DOHH2 (cell line): ENCODE results near the gene HOMER3.

Experiments
- H3F3A ChIP-seq: fragments of 200-600 bp; sonication (generic), shearing (Covaris generic); 2 replicates; pipeline ENCODE4 v1.6.0; 2016; ENCODE audit warnings: antibody characterized with exemption, mild to moderate bottlenecking; ENCODE audit not compliant: control insufficient read depth, insufficient read depth
- H3K27ac ChIP-seq: fragments of 200-600 bp; sonication (generic); 2 replicates; pipeline ENCODE4 v1.5.1; 2014; ENCODE audit warnings: low read depth, mild to moderate bottlenecking, low read length, moderate library complexity
- H3K27me3 ChIP-seq: fragments of 200-600 bp; sonication (generic); 2 replicates; pipeline ENCODE4 v1.6.1; 2014; ENCODE audit warnings: mild to moderate bottlenecking, low read length, mixed read lengths; ENCODE audit not compliant: control insufficient read depth
- H3K36me3 ChIP-seq: fragments of 200-600 bp; sonication (generic); 2 replicates; pipeline ENCODE4 v1.6.1; 2014; ENCODE audit warnings: mild to moderate bottlenecking, low read length, moderate library complexity, mixed read lengths; ENCODE audit not compliant: control insufficient read depth
- H3K4me1 ChIP-seq: fragments of 200-600 bp; sonication (generic); 2 replicates; pipeline ENCODE4 v1.6.1; 2014; ENCODE audit warnings: mild to moderate bottlenecking, low read length, mixed read lengths; ENCODE audit not compliant: control insufficient read depth
- H3K4me2 ChIP-seq: fragments of 200-600 bp; sonication (generic); 2 replicates; pipeline ENCODE4 v1.6.0; 2014; ENCODE audit warnings: mild to moderate bottlenecking, low read length, moderate library complexity
- H3K4me3 ChIP-seq: fragments of 200-600 bp; sonication (generic); 2 replicates; pipeline ENCODE4 v1.5.1; 2014; ENCODE audit warnings: mild to moderate bottlenecking, low read length, mixed read lengths
- H3K79me2 ChIP-seq: fragments of 200-600 bp; sonication (generic); 2 replicates; pipeline ENCODE4 v1.6.1; 2014; ENCODE audit warnings: mild to moderate bottlenecking, low read length, mixed read lengths; ENCODE audit not compliant: control insufficient read depth
- H3K9me2 ChIP-seq: fragments of 200-600 bp; sonication (generic); replicated peaks from 2 replicates; pipeline ENCODE4 v1.6.1; 2014; ENCODE audit warnings: mild to moderate bottlenecking, low read length, mixed read lengths; ENCODE audit not compliant: control insufficient read depth
- H3K9me3 ChIP-seq: fragments of 200-600 bp; sonication (generic); 2 replicates; pipeline ENCODE4 v1.6.1; 2014; ENCODE audit warnings: antibody characterized with exemption, low read length, mixed read lengths; ENCODE audit not compliant: control insufficient read depth, insufficient read depth
- H4K20me1 ChIP-seq: fragments of 200-600 bp; sonication (generic); 2 replicates; pipeline ENCODE4 v1.6.0; 2014; ENCODE audit warnings: low read depth, mild to moderate bottlenecking, antibody characterized with exemption, low read length, moderate library complexity; ENCODE audit not compliant: control insufficient read depth, insufficient read depth
- CTCF ChIP-seq: fragments of 200-600 bp; sonication (generic); IDR thresholded peaks from one replicate; pipeline ENCODE4 v1.5.1; 2014; ENCODE audit warnings: antibody characterized with exemption, mild to moderate bottlenecking, low read depth, low read length; ENCODE audit not compliant: poor library complexity, severe bottlenecking
- EZH2phosphoT487 ChIP-seq: fragments of 200-600 bp; sonication (generic); IDR thresholded peaks from 2 replicates; pipeline ENCODE4 v1.6.1; 2017; ENCODE audit warnings: borderline replicate concordance, mild to moderate bottlenecking, antibody characterized with exemption, low read length, moderate library complexity, mixed read lengths

HOMER3 gene

GRCh38 chr19:18969931-18970659 is 29.1 kb upstream of the HOMER3 start:
- Histone ChIP-seq H3K4me2 (no peak overlapping the region), H3K27me3 (no peaks in the 10 kb centered on the region), H3K4me3 (no peak overlapping the region), H3K79me2 (no peaks in the 10 kb centered on the region), H3K9me3 (no peaks in the 10 kb centered on the region), H3K27ac (no peak overlapping the region), H3K36me3 (no peaks in the 10 kb centered on the region), H3K4me1 (peaks cover 3% of the 10 kb centered on the region), H4K20me1 (no peaks in the 10 kb centered on the region), H3F3A (no peaks in the 10 kb centered on the region), H3K9me2 (no peaks in the 10 kb centered on the region)
- TF ChIP-seq EZH2phosphoT487 (no peak), CTCF (no peak)

- Histone ChIP-seq H3K79me2 (no peaks in the 10 kb centered on the region), H3K36me3 (no peaks in the 10 kb centered on the region), H3F3A (no peaks in the 10 kb centered on the region), H4K20me1 (no peaks in the 10 kb centered on the region), H3K27me3 (no peaks in the 10 kb centered on the region), H3K9me3 (no peaks in the 10 kb centered on the region), H3K4me1 (peaks cover 3% of the 10 kb centered on the region), H3K4me2 (no peak overlapping the region), H3K27ac (no peak overlapping the region), H3K4me3 (no peak overlapping the region), H3K9me2 (no peaks in the 10 kb centered on the region)
- TF ChIP-seq CTCF = no peak
- no peak for TF ChIP-seq EZH2phosphoT487
These were observed 26.5 kb upstream of the HOMER3 start for GRCh38 chr19:18967358-18968146.

- H3K27ac ChIP-seq = no peak overlapping the region
These were observed 25.3 kb upstream of the HOMER3 start for GRCh38 chr19:18966307-18966706.

More at GRCh38 chr19:18966307-18966706, 25.3 kb upstream of the HOMER3 start:
- Histone ChIP-seq H3K9me2 (no peaks in the 10 kb centered on the region), H3K4me2 (no peak overlapping the region), H3K36me3 (no peaks in the 10 kb centered on the region), H3F3A (no peaks in the 10 kb centered on the region), H4K20me1 (no peaks in the 10 kb centered on the region), H3K27me3 (peaks cover 3% of the 10 kb centered on the region; the same call in 1 of the 2 replicates), H3K4me3 (no peak overlapping the region), H3K4me1 (peaks cover 6% of the 10 kb centered on the region), H3K79me2 (no peaks in the 10 kb centered on the region), H3K9me3 (no peaks in the 10 kb centered on the region)
- no peak for TF ChIP-seq EZH2phosphoT487
- TF ChIP-seq CTCF = no peak
